GM19238 (cell line): ENCODE data around the gene SLCO4A1.

Source experiments
- DNase-seq: peaks from one replicate; pipeline ENCODE4 v3.0.0; 2011; ENCODE audit warnings: low spot score; ENCODE audit not compliant: insufficient read length

The SLCO4A1 gene

DNA sequence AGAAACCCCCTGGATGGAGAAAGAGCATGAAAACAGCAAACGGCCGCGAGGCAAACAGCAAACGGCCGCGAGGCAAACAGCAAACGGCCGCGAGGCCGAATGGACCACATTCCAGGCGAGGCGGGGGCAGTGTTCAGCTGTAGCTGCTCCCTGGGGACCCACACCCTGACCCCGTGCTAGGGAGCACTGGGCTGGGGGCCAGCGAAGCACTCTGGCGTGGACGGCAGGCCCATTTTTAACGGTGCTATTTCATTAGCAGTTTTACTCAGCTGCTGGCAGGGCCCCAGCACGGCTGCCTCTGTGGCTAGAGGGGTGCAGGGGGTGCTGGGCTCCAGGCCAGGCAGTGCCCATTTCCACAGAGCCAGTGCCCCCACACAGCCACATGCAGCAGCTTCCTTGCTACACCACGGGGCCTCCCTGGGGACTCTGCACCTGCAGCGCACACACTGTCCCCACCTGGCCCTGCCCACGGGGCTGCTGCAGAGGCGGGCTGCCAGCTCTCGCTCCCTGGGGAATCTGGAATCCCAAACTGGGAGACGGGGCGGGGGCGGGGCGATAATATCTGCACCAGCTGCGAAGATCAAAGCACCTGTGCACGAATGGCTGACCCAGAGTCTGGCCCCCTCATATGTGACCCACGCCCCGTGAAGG is 35.6 kb upstream of the SLCO4A1 start:
- DNase-seq: no peak

DNA sequence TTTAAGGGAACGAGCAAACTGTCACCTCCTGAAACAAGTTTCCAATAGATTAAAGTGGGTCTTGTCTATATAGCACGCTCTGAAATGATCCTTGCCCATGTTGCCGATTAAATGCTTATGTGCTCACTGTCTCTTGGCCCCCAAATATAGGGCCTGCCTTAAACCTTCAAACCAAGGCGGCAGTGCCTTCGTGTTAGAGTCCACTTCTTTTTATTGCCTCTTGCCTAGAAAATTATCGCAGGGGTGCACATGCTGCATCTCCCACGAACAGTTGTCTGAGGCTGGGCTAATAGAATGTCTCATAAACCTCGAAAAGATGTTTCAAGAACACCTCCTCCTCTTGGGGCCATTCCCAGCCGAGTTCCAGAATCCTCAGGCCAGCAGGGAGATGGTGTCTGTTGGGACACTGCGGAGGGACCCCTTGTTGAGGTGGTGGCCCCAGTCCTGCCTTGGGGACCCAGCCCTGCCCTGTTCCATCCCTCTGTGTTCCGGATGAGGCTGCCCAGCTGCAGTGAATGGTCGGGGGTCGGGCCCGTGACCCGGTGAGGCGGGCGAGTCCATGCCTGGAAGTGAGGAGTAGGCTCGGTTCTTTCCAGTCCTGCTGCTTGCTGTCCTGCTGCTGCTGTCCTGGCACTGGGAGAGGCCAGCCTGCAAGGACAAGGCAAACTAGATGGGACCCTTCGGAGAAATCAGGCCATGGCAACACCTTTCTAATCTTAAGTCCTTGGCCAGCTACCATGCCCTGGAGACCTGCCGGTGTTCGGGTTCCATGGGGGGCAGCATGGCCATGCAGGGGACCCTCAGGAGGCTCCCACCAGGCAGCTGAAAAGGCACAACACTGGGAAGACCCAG is 34.7 kb upstream of the SLCO4A1 start:
- no peak for DNase-seq

DNA sequence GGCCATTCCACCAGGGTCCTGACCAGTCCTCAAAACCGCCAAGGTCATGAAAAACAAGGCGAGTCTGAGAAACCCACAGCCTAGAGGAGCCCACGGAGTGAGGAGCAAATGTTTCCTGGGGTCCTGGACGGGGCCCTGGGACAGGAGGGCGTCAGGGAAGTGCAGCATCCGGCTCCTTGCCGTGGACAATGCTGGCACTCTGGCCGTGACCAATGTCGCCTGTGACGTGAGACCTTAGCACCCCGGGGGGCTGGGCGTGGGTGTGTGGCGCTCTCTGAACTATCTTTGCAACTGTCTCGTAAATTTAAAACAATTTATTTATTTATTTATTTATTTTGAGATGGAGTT is 34.1 kb upstream of the SLCO4A1 start:
- DNase-seq: no peak

GRCh38 chr20:62609279-62609720 is 33.0 kb upstream of the SLCO4A1 start:
- no peak for DNase-seq

DNA sequence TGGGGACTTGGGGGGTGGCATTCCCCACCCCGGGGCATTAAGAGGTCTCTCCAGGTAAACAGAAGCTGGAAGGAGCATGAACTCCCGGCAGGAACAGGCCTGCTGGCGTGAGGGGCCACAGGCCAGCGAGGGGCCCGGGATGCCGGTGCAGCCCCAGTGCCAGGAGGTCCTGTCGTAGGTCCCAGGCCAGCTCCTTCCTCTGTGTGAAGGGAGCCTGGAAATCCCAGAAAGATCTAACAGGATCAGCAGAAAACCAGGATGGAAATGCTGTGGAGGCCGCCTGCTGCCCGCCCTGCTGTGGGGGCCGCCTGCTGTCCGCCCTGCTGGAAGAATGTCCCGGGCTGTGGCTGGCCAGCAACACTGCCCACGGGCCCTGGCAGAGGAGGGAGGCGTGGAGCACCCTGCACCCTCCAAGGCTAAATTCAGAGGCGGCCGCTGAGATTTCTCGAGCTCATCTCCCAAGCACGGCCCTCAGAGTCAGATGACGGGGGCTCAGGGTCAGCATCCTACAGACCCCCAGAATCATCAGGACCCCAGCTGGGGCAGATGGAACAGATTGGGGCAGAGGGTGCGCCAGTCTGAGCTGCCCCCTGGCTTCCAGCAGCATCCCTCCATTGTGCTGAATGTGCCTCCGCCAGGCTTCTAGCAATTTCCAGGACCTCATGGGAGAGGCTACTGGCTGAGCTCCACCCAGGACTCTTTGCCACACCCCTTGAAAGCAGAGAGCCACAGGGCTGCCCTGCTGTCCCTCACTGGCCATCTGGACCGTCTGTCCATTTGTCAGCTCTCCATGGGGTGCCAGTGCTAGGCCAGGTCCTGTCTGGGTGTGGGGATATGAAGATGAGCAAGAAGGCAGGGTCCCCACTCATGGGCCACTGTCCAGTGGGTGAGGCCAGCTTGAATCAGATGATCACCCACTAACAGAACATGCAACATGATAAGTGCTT is 32.2 kb upstream of the SLCO4A1 start:
- DNase-seq: no peak

- no peak for DNase-seq
Measured at GRCh38 chr20:62611012-62611411, 31.3 kb upstream of the SLCO4A1 start.

- no peak for DNase-seq
Measured at GRCh38 chr20:62611819-62612218, 30.5 kb upstream of the SLCO4A1 start.

- no peak for DNase-seq
Measured at GRCh38 chr20:62614085-62614960, 28.0 kb upstream of the SLCO4A1 start.

DNA sequence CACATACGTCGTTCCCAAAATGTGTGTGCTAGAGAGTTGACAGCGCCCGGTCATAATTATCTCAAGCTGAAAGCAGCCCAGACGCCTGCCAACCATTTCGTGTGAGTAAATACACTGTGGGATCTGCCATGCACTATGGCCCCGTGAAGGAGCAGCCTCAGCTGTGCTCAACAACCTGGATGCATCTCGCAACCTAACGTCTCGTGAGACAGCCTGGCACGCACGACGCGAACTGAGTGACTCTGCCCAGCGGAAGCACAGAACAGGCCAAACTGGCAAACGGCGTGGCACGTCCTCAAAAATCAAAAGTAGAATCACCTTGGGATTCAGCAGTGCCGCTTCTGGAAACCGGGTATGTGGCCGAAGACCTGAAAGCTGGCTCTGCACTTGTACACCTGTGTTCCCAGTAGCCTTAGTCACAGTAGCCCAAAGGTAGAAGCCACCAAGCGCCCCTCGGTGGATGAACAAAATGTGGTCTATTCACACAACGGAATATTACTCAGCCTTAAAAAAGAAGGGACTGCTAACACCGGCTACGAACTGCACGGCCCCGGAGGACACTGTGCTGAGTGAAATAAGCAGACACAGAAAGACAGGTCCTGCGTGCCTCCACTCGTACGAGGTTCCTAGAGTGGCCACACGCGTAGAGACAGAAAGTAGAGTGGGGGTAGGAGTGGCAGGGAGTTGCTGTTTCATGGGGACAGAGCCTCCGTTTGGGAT is 27.2 kb upstream of the SLCO4A1 start:
- DNase-seq: no peak

DNA sequence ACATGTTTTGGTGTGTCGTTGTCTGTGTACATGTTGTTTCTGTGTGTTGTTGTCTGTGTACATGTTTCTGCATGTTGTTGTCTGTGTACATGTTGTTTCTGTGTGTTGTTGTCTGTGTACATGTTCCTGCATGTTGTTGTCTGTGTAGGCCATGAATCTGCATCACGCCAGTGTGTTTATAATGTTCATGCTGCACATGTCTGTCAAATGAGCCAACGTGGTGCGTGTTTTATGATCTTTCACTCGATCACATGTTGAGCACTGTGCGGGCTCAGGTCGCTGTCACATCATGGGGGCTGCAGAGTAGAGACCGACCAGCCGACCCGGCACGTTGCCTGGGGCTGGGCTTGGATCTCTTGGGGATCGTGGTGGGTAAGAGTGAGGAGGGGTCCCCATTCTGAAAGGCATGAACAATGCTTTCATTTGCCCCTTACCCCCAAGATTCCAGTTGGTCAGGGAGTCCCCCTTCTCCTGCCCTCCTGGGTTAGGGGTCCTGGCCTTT is 26.5 kb upstream of the SLCO4A1 start:
- no peak for DNase-seq

DNA sequence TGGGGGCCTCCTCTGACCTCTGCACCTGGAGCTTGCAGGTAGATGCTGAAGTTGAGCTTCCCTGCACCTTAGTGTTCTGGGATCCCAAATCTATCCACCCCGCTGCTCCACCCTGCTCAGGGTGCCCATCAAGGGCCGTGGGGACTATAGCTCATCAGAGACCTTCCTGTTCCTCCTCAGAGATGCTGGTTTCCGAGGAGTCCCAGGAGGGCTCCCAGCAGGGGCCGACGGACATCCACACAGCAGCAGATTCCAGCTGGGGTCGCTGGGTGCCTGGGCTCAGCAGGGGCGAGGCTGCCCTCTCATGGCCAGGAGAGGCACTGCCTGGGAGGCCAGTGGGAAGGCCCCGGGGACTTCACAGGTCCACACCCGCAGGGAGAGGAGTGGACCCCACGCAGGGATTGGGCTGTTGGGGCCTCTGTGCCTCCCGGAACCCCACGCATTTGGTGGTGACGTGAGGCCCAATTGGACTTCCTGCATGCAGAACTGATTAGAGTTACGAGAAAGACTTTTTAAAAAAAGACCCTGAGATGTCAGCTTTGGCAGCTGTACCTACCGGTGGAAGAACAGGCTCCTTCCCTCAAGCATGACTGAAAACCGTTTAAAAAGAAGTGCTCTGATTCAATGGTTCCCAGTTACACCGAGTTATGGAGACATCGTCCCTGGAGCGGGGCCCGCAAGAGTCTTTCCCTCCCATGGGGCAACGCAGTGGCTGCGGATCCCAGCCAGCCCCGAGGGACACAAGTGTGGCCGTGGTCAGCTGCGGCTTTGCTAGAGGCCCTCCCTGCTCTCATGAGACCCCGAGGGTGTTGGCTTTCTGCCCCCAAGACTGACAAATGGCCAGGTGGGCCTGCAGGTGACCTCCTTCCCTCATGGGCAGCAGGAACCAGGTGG is 25.3 kb upstream of the SLCO4A1 start:
- peak; percentile 91 for DNase-seq

DNA sequence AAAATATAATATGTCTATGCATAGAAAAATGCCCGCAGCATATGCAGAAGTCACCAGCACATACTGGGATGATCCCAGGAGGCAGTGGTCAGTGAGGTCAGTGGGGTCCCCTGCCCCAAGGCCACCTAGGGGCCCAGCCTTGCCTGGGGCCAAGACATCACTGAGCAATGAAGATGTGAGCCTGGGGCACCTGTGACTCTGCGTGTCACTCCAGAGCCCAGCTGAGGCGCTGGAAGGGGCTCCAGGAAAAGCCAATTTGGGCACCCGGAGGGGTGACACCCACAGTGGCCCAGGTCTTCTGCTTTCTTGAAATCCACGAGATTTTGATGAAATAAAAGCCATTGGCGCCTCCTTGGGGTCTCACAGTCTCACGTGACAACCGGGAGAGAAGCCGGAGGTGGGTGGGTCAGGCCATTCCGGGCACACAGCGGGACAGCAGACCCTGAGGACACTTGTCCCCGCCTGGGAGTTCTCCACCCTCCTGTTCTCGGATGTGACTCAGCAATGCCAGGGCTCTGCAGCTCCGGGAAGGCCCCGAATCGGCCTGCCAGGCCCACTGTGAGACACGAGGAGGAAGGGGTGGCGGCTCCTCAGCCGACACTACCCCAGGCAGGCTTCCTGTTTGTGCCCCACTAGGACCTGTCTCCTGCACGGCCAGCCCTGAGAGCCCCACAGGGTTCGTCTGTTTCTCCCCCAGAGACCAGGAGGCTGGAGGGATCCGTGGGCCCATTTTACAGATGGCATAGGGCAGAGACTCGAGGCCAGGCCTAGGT is 24.4 kb upstream of the SLCO4A1 start:
- peak; percentile 66 for DNase-seq

DNA sequence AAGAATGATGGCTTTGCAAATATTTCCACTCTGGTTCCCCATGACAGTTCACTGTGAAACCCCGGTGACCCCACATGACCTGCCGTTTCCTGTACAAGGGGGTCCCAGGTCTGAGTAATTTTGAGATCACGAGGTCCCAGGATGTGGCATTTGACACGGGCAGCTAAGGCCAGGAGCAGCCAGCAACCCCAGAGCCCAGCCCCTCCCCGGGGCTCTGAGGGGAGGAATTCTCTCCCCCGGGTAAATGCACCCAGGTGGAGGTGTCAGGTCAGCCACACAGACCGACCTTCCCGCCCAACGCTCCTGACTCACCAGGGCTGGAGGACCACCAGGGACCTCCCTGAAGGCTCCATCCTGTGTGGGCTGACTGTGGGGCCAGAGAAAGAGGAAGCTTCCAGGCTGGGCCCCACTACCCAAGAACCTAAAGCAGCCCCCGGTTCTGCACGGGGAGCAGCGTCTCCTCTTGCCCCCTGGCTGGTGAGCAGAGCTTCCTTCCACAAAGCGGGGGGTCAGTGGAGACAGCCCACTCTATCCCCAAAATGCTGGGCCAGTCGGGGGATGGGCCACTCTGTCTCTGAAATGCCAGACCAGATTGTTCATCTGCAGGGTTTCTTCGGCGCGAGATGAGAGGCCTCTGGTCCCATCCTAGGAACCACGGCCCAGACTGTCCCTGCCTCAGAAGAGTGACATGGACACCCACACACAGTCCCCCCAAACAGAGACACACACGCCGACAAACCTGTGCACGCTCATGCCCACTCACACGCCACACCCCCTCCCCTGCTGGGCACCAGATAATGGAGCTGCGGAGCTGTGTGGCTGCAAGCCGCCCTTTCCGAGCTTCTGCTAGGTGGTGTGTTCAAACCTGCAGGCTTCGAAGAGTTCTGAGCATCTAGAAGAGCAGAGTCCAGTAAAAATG is 23.4 kb upstream of the SLCO4A1 start:
- peak; percentile 58 for DNase-seq

GRCh38 chr20:62620625-62621024 is 21.7 kb upstream of the SLCO4A1 start:
- DNase-seq: no peak

- no peak for DNase-seq
Measured at GRCh38 chr20:62621251-62622110, 20.8 kb upstream of the SLCO4A1 start.
